Smooth muscle cell (in vitro differentiated cells): ENCODE measurements around the gene KRTAP12-1. TPM values are rescaled to one million over a fixed set of nuclear protein-coding genes. Genes with fewer than 3 reads are reported as not detected.

Experiments
- DNase-seq: peaks from one replicate; lab custom pipeline; 2025; ENCODE audit not compliant: unreplicated experiment; lab: John Stamatoyannopoulos, UW
- H2AFZ ChIP-seq: fragments of 200-600 bp; sonication (generic); 2 replicates; pipeline ENCODE4 v1.6.0; 2016; ENCODE audit warnings: antibody characterized with exemption, low read depth, mild to moderate bottlenecking
- H3F3A ChIP-seq: fragments of 200-600 bp; sonication (generic); 2 replicates; pipeline ENCODE4 v1.6.0; 2017; ENCODE audit warnings: antibody characterized with exemption, low read depth
- H3K27ac ChIP-seq: fragments of 200-600 bp; sonication (generic); 2 replicates; pipeline ENCODE4 v1.5.1; 2016; ENCODE audit warnings: low read depth, mild to moderate bottlenecking
- H3K27me3 ChIP-seq: fragments of 200-600 bp; sonication (generic); 2 replicates; pipeline ENCODE4 v1.6.1; 2016; ENCODE audit warnings: low read depth, mild to moderate bottlenecking
- H3K36me3 ChIP-seq: fragments of 200-600 bp; sonication (generic); 2 replicates; pipeline ENCODE4 v1.5.1; 2016; ENCODE audit warnings: low read depth
- H3K4me1 ChIP-seq: fragments of 200-600 bp; sonication (generic); 2 replicates; pipeline ENCODE4 v1.5.1; 2016; ENCODE audit warnings: low read depth
- H3K4me2 ChIP-seq: fragments of 200-600 bp; sonication (generic); 2 replicates; pipeline ENCODE4 v1.6.0; 2016; ENCODE audit warnings: mild to moderate bottlenecking
- H3K4me3 ChIP-seq: fragments of 200-600 bp; sonication (generic); 2 replicates; pipeline ENCODE4 v1.5.1; 2016; ENCODE audit warnings: mild to moderate bottlenecking
- H3K79me2 ChIP-seq: fragments of 200-600 bp; sonication (generic); 2 replicates; pipeline ENCODE4 v1.6.0; 2016; ENCODE audit warnings: low read depth, mild to moderate bottlenecking
- H3K9ac ChIP-seq: fragments of 200-600 bp; sonication (generic); 2 replicates; pipeline ENCODE4 v1.6.0; 2016; ENCODE audit warnings: low read depth
- H3K9me3 ChIP-seq: fragments of 200-600 bp; sonication (generic); replicated peaks from 2 replicates; pipeline ENCODE4 v1.5.1; 2016; ENCODE audit warnings: low read depth
- H4K20me1 ChIP-seq: fragments of 200-600 bp; sonication (generic); 2 replicates; pipeline ENCODE4 v1.6.0; 2016; ENCODE audit warnings: low read depth
- CTCF ChIP-seq: fragments of 200-600 bp; sonication (generic); IDR thresholded peaks from 2 replicates; pipeline ENCODE4 v1.5.1; 2017; ENCODE audit warnings: borderline replicate concordance, mild to moderate bottlenecking, antibody characterized with exemption; ENCODE audit not compliant: insufficient read depth, poor library complexity, severe bottlenecking
- WGBS: methylation state at CpG from one replicate; pipeline ENCODE4 v1.1.7; 2016; ENCODE audit warnings: low lambda C conversion rate; 5-methylcytosine and 5-hydroxymethylcytosine counted together
- polyA plus RNA-seq: library from polyadenylated mRNA; unstranded; fragments of >200 nt; fragmentation: Nextera tagmentation; extraction: Ambion mirVana; gene quantifications from 2 replicates; pipeline ENCODE4 v1.2.1, GENCODE V29; 2016
- total RNA-seq: library from RNA; depleted of rRNA; stranded (reverse); fragments of >200 nt; gene quantifications from 2 replicates; pipeline ENCODE4 v1.2.3, GENCODE V29; 2014

The KRTAP12-1 gene
- total and polyA plus RNA-seq, 2 experiments from 2014 or later, result not detected

GRCh38 chr21:44677881-44678280 is 4.1 kb downstream of the KRTAP12-1 start:
- Histone ChIP-seq H3K27ac (no peak overlapping the region), H3K27me3 (no peaks in the 10 kb centered on the region), H2AFZ (no peak overlapping the region), H4K20me1 (no peaks in the 10 kb centered on the region), H3K9ac (no peak overlapping the region), H3K79me2 (no peaks in the 10 kb centered on the region), H3K4me1 (no peaks in the 10 kb centered on the region), H3K4me2 (no peak overlapping the region), H3F3A (no peaks in the 10 kb centered on the region), H3K36me3 (no peaks in the 10 kb centered on the region), H3K9me3 (no peaks in the 10 kb centered on the region), H3K4me3 (no peak overlapping the region)
- no peak for TF ChIP-seq CTCF
- DNase-seq, result no peak
- 96% methylated on average over 13 of the region's 13 CpGs for WGBS

GRCh38 chr21:44671911-44672310 is 10.1 kb downstream of the KRTAP12-1 start:
- Histone ChIP-seq H2AFZ (no peak overlapping the region), H3K27ac (no peak overlapping the region), H3K79me2 (no peaks in the 10 kb centered on the region), H3K4me1 (no peaks in the 10 kb centered on the region), H3K4me2 (no peak overlapping the region), H3K36me3 (no peaks in the 10 kb centered on the region), H3K4me3 (no peak overlapping the region), H3K27me3 (no peaks in the 10 kb centered on the region), H4K20me1 (no peaks in the 10 kb centered on the region), H3K9me3 (no peaks in the 10 kb centered on the region), H3F3A (no peaks in the 10 kb centered on the region), H3K9ac (no peak overlapping the region)
- WGBS, result 88% methylated on average over 1 of the region's 1 CpG
- no peak for DNase-seq
- TF ChIP-seq CTCF, result no peak

- no peak for DNase-seq
- H3K9me3 ChIP-seq, result no peaks in the 10 kb centered on the region
- H3K79me2 ChIP-seq, result no peaks in the 10 kb centered on the region
- no peak for TF ChIP-seq CTCF
- H3F3A ChIP-seq, result no peaks in the 10 kb centered on the region
- 90% methylated on average over 3 of the region's 3 CpGs for WGBS
- no peak overlapping the region for H3K4me2 ChIP-seq
- H3K9ac ChIP-seq, result no peak overlapping the region
- no peaks in the 10 kb centered on the region for H3K36me3 ChIP-seq
- no peaks in the 10 kb centered on the region for H3K4me1 ChIP-seq
- no peak overlapping the region for H2AFZ ChIP-seq
- no peaks in the 10 kb centered on the region for H3K27me3 ChIP-seq
- no peak overlapping the region for H3K4me3 ChIP-seq
- H4K20me1 ChIP-seq, result no peaks in the 10 kb centered on the region
- no peak overlapping the region for H3K27ac ChIP-seq
These were observed 11.1 kb downstream of the KRTAP12-1 start for GRCh38 chr21:44670642-44671432.

GRCh38 chr21:44667612-44668011 is 14.4 kb downstream of the KRTAP12-1 start:
- Histone ChIP-seq H3K9ac (no peak overlapping the region), H3K36me3 (no peaks in the 10 kb centered on the region), H3F3A (no peaks in the 10 kb centered on the region), H3K27me3 (no peaks in the 10 kb centered on the region), H3K4me3 (no peak overlapping the region), H2AFZ (no peak overlapping the region), H3K9me3 (peaks cover 3% of the 10 kb centered on the region), H3K4me2 (no peak overlapping the region), H3K4me1 (no peaks in the 10 kb centered on the region), H3K27ac (no peak overlapping the region), H4K20me1 (no peaks in the 10 kb centered on the region), H3K79me2 (no peaks in the 10 kb centered on the region)
- 90% methylated on average over 1 of the region's 1 CpG for WGBS
- DNase-seq, result no peak
- TF ChIP-seq CTCF, result no peak
